ENCODE data around the gene FAAH. TPM values are rescaled to one million over a fixed set of nuclear protein-coding genes. Genes with fewer than 3 reads are reported as not detected.
"Not testable (repeated sequence)": the region's sequence is repeated elsewhere in the genome, so short reads cannot be mapped to it uniquely, and the experiment has no call there.

FAAH gene
- total RNA-seq = 100 to 1,000 TPM in 2 of 5 donors, 10 to 100 TPM in 3; 25.3 to 419 (median 52.9) TPM
- 10 to 100 TPM; 42.8 to 45.3 (median 45.0) TPM for polyA plus RNA-seq
- long read RNA-seq, donor 1, partial matches to known transcripts = 0 of 2 reads
- long read RNA-seq, donor 1, other reads (novel, unspliced or antisense) = 0 of 2 reads
- long read RNA-seq, donor 2 = 0 reads
- long read RNA-seq, donor 3, transcript FAAH-201 (15 exons, 2,094 nt) = major isoform, 6 of 6 reads
- long read RNA-seq, donor 3, partial matches to known transcripts = 0 of 6 reads
- long read RNA-seq, donor 3, other reads (novel, unspliced or antisense) = 0 of 6 reads
- long read RNA-seq, donor 4, partial matches to known transcripts = 0 of 1 reads
- long read RNA-seq, donor 4, other reads (novel, unspliced or antisense) = 0 of 1 reads
- long read RNA-seq, donor 5, partial matches to known transcripts = 0 of 1 reads
- long read RNA-seq, donor 5, other reads (novel, unspliced or antisense) = 0 of 1 reads
- long read RNA-seq, donor 6 = 0 reads
- long read RNA-seq, donor 7, partial matches to known transcripts = 0 of 2 reads
- long read RNA-seq, donor 7, other reads (novel, unspliced or antisense) = 0 of 2 reads
- long read RNA-seq, donor 8, transcript FAAH-201 (15 exons, 2,094 nt) = major isoform, 6 of 6 reads
- long read RNA-seq, donor 8, partial matches to known transcripts = 0 of 6 reads
- long read RNA-seq, donor 8, other reads (novel, unspliced or antisense) = 0 of 6 reads
- long read RNA-seq, donor 9, partial matches to known transcripts = 0 of 1 reads
- long read RNA-seq, donor 9, other reads (novel, unspliced or antisense) = 0 of 1 reads
- long read RNA-seq, donor 10 = 0 reads

GRCh38 chr1:46394108-46394871 lies at the start of gene FAAH:
Gene FAAH (plus strand): TSS chr1:46394317. CDS start chr1:46394349, 32 bp downstream.
- intact Hi-C loops (cut with DNase I; ENCODE audit: low total_unique reads) = no loop called here
- WGBS, 5 donors = 1 to 15% (median 4%) methylated on average over 22 to 75 of the region's 75 CpGs
- H3K36me3 ChIP-seq = no peaks in the 10 kb centered on the region
- H3K4me1 ChIP-seq = peaks cover 31 to 36% (median 35%) of the 10 kb centered on the region in 4 donors
- TF ChIP-seq POLR2A (IDR thresholded peaks at IDR 0.05) (no peak), POLR2AphosphoS5 (IDR thresholded peaks at IDR 0.05) (peak in 2 of 3 donors; percentile 48 to 65)
- TF ChIP-seq, protein P1, sequence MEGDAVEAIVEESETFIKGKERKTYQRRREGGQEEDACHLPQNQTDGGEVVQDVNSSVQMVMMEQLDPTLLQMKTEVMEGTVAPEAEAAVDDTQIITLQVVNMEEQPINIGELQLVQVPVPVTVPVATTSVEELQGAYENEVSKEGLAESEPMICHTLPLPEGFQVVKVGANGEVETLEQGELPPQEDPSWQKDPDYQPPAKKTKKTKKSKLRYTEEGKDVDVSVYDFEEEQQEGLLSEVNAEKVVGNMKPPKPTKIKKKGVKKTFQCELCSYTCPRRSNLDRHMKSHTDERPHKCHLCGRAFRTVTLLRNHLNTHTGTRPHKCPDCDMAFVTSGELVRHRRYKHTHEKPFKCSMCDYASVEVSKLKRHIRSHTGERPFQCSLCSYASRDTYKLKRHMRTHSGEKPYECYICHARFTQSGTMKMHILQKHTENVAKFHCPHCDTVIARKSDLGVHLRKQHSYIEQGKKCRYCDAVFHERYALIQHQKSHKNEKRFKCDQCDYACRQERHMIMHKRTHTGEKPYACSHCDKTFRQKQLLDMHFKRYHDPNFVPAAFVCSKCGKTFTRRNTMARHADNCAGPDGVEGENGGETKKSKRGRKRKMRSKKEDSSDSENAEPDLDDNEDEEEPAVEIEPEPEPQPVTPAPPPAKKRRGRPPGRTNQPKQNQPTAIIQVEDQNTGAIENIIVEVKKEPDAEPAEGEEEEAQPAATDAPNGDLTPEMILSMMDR (IDR thresholded peaks at IDR 0.05) = no peak
- peaks cover 0 to 8% (median 4%) of the 10 kb centered on the region in 3 donors for H3K27me3 ChIP-seq
- peak within 1 kb of the TSS; percentile 58 to 85 (median 80) for H3K27ac ChIP-seq
- DNase-seq = peak; percentile 80 to 91
- peaks cover 0 to 18% (median 9%) of the 10 kb centered on the region in 4 donors for H3K9me3 ChIP-seq
- peak within 1 kb of the TSS; percentile 61 to 72 (median 66) for H3K4me3 ChIP-seq

DNA sequence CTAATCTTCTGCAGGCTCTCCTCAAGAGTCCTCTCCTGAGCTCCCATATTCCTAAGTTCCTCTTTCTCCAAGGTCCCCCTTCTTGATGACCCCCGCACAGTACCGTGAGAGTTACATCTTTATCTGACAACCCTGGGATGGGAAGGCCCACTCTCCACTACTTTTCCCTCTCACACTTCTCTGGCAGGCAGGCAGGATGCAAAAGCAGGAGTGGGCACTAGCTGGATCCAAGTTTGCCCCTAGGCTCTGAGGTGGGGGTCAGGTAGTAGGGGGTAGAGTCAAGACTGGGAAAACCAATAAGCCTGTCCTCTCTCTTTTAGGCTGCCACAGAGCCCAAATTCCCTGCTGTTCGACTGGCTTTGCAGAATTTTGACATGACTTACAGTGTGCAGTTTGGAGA lies 49.6 kb upstream of the FAAH start:
- Histone ChIP-seq H3K9me3 (no peaks in the 10 kb centered on the region), H3K4me3 (no peak overlapping the region), H3K27me3 (no peaks in the 10 kb centered on the region), H3K4me1 (peaks cover 19 to 39% (median 23%) of the 10 kb centered on the region in 4 donors), H3K36me3 (peaks cover 27 to 66% (median 60%) of the 10 kb centered on the region in 4 donors), H3K27ac (peak overlapping the region in 1 of 5 donors; percentile 99)
- no peak for DNase-seq
- no peak for TF ChIP-seq POLR2A (IDR thresholded peaks at IDR 0.05)
- TF ChIP-seq, protein P1 (IDR thresholded peaks at IDR 0.05) = no peak
- no peak for TF ChIP-seq POLR2AphosphoS5 (IDR thresholded peaks at IDR 0.05)
- no peak for TF ChIP-seq EP300 (IDR thresholded peaks at IDR 0.05)
- intact Hi-C loops (cut with DNase I; ENCODE audit: low total_unique reads) = loop anchor here (5.0 kb wide), 1 partner anchor 37 kb away; no protein-coding TSS in a partner anchor
- 81 to 96% (median 93%) methylated on average over 3 of the region's 3 CpGs for WGBS, 5 donors

GRCh38 chr1:46345281-46345680 lies 48.8 kb upstream of the FAAH start:
- Histone ChIP-seq H3K9me3 (no peaks in the 10 kb centered on the region), H3K36me3 (peaks cover 35 to 74% (median 68%) of the 10 kb centered on the region in 4 donors), H3K4me1 (peaks cover 19 to 33% (median 20%) of the 10 kb centered on the region in 4 donors), H3K4me3 (no peak overlapping the region), H3K27ac (peak overlapping the region in 1 of 5 donors; percentile 99), H3K27me3 (no peaks in the 10 kb centered on the region)
- TF ChIP-seq, protein P1 (IDR thresholded peaks at IDR 0.05) = no peak
- TF ChIP-seq EP300 (IDR thresholded peaks at IDR 0.05) = no peak
- no peak for TF ChIP-seq POLR2AphosphoS5 (IDR thresholded peaks at IDR 0.05)
- TF ChIP-seq POLR2A (IDR thresholded peaks at IDR 0.05) = no peak
- no peak for DNase-seq
- intact Hi-C loops (cut with DNase I; ENCODE audit: low total_unique reads) = no loop called here

- TF ChIP-seq POLR2A (IDR thresholded peaks at IDR 0.05) (no peak), EP300 (IDR thresholded peaks at IDR 0.05) (no peak), POLR2AphosphoS5 (IDR thresholded peaks at IDR 0.05) (no peak)
- TF ChIP-seq, protein P1 (IDR thresholded peaks at IDR 0.05) = no peak
- intact Hi-C loops (cut with DNase I; ENCODE audit: low total_unique reads) = no loop called here
- 82 to 95% (median 87%) methylated on average over 2 of the region's 2 CpGs for WGBS, 5 donors
- DNase-seq = no peak
- Histone ChIP-seq H3K36me3 (peaks cover 63 to 94% (median 88%) of the 10 kb centered on the region in 4 donors), H3K4me3 (no peak overlapping the region), H3K27ac (no peak overlapping the region), H3K9me3 (no peaks in the 10 kb centered on the region), H3K4me1 (peaks cover 6 to 11% (median 9%) of the 10 kb centered on the region in 4 donors), H3K27me3 (no peaks in the 10 kb centered on the region)
Measured at GRCh38 chr1:46352363-46352762, 41.8 kb upstream of the FAAH start.

- H3K4me3 ChIP-seq; intact Hi-C loops (cut with DNase I; ENCODE audit: low total_unique reads); H3K9me3 ChIP-seq; H3K27me3 ChIP-seq; H3K27ac ChIP-seq; H3K4me1 ChIP-seq; DNase-seq: not testable (repeated sequence)
- H3K36me3 ChIP-seq = peaks cover 48 to 97% (median 93%) of the 10 kb centered on the region in 4 donors
- WGBS, 5 donors = 82 to 96% (median 90%) methylated on average over 5 of the region's 5 CpGs
Measured at GRCh38 chr1:46355920-46356319, 38.2 kb upstream of the FAAH start.
